Keratinocyte (primary cell): Measurements from ENCODE around the gene TREH.
"Not testable (repeated sequence)": the region's sequence is repeated elsewhere in the genome, so short reads cannot be mapped to it uniquely, and the experiment has no call there.

Experiments
- EZH2 ChIP-seq: IDR thresholded peaks from one replicate; pipeline ENCODE4 v1.6.1; 2012; ENCODE audit warnings: inconsistent platforms, mild to moderate bottlenecking, low read length, moderate library complexity
- TF ChIP-seq, protein P1 (sequence below), 3 experiments: IDR thresholded peaks in 1 of 3; conservative IDR thresholded peaks in 1 of 3; optimal IDR thresholded peaks in 1 of 3; 2 replicates in 2 of 3; 3 replicates in 1 of 3; pipeline versions ENCODE3 to v1.5.1; 2011; ENCODE audit warnings: low read length in 3 of 3, mild to moderate bottlenecking in 3 of 3, moderate library complexity in 2 of 3, control low read depth in 1 of 3, inconsistent platforms in 1 of 3; ENCODE audit not compliant: insufficient read depth in 2 of 3; ENCODE audit errors: extremely low read depth in 1 of 3

DNA sequence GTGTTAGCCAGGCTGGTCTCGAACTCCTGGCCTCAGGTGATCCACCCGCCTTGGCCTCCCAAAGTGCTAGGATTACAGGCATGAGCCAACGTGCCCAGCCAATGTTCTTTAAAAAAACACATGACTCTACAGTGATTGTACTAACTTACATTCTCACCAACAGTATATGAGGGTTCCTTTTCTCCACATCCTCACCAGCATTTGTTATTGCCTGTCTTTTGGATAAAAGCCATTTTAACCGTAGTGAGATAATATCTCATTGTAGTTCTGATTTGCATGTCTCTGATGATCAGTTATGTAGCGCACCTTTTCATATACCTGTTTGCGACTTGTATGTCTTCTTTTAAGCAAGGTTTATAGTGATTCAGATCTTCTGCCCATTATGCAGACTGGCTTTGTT is 3.5 kb upstream of the TREH start:
- TF ChIP-seq, protein P1, sequence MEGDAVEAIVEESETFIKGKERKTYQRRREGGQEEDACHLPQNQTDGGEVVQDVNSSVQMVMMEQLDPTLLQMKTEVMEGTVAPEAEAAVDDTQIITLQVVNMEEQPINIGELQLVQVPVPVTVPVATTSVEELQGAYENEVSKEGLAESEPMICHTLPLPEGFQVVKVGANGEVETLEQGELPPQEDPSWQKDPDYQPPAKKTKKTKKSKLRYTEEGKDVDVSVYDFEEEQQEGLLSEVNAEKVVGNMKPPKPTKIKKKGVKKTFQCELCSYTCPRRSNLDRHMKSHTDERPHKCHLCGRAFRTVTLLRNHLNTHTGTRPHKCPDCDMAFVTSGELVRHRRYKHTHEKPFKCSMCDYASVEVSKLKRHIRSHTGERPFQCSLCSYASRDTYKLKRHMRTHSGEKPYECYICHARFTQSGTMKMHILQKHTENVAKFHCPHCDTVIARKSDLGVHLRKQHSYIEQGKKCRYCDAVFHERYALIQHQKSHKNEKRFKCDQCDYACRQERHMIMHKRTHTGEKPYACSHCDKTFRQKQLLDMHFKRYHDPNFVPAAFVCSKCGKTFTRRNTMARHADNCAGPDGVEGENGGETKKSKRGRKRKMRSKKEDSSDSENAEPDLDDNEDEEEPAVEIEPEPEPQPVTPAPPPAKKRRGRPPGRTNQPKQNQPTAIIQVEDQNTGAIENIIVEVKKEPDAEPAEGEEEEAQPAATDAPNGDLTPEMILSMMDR (optimal IDR thresholded peaks at IDR 0.05 in 1 of 3, IDR thresholded peaks at IDR 0.05 in 1 of 3, conservative IDR thresholded peaks at IDR 0.05 in 1 of 3; ENCODE audit: extremely low read depth in 1 of 3, insufficient read depth in 2 of 3, low read length in 3 of 3) = not testable (repeated sequence)
- TF ChIP-seq EZH2 = not testable (repeated sequence)
